Stomach (tissue), 9 donors: ENCODE data around the gene HJURP. TPM values are rescaled to one million over a fixed set of nuclear protein-coding genes. Genes with fewer than 3 reads are reported as not detected.
A peak's percentile ranks its signal among the peaks of the same experiment; 100 is the strongest.

Source experiments
- DNase-seq, 2 donors: peaks; one replicate each; pipeline versions ENCODE4 v3.0.0 to v3.0.0-alpha.2; 2013 to 2019
- H3K27ac ChIP-seq, 5 donors: fragments of 200-600 bp in 4 of 5; sonication (generic) in 4 of 5; one replicate each; pipeline ENCODE4 v1.5.1; 2013 to 2019; ENCODE audit warnings: mild to moderate bottlenecking in 1 of 5, moderate library complexity in 1 of 5
- H3K27me3 ChIP-seq, 3 donors: fragments of 200-600 bp; sonication (generic); one replicate each; pipeline ENCODE4 v1.5.1; 2017 to 2019; ENCODE audit warnings: mixed run types in 1 of 3
- H3K36me3 ChIP-seq, 4 donors: fragments of 200-600 bp; sonication (generic); 1 replicate in 3 of 4; 2 replicates in 1 of 4; pipeline ENCODE4 v1.5.1; 2016 to 2019
- H3K4me1 ChIP-seq, 4 donors: fragments of 200-600 bp; sonication (generic); one replicate each; pipeline ENCODE4 v1.5.1; 2016 to 2019
- H3K4me3 ChIP-seq, 4 donors: fragments of 200-600 bp; sonication (generic) in 3 of 4; one replicate each; pipeline ENCODE4 v1.5.1; 2016 to 2019; ENCODE audit warnings: mild to moderate bottlenecking in 1 of 4
- H3K9me3 ChIP-seq, 4 donors: fragments of 200-600 bp; sonication (generic); one replicate each; pipeline ENCODE4 v1.5.1; 2016 to 2019
- EP300 ChIP-seq: sonication (generic); formaldehyde crosslinking; IDR thresholded peaks from one replicate; pipeline ENCODE4 v1.6.1; 2017; ENCODE audit warnings: antibody characterized with exemption
- POLR2A ChIP-seq, 4 donors: fragments of 450-650 bp; IDR thresholded peaks; one replicate each; pipeline ENCODE4 v1.6.1; 2016; ENCODE audit warnings: antibody characterized with exemption in 4 of 4, control low read depth in 2 of 4, mild to moderate bottlenecking in 1 of 4, moderate library complexity in 1 of 4
- POLR2AphosphoS5 ChIP-seq, 3 donors: sonication (generic); formaldehyde crosslinking; IDR thresholded peaks; one replicate each; pipeline ENCODE4 v1.6.1; 2016; ENCODE audit warnings: antibody characterized with exemption in 3 of 3
- WGBS, 5 donors: extraction: QIAGEN DNeasy Blood & Tissue Kit in 3 of 5; methylation state at CpG; one replicate each; pipeline versions ENCODE4 v1.1.5 to v1.1.7; 2013 to 2018; 5-methylcytosine and 5-hydroxymethylcytosine counted together
- intact Hi-C: fragments of 100-400 bp; cut with DNase I; formaldehyde crosslinking; loops from one replicate; pipeline ENCODE4 v1.15.1; 2023; ENCODE audit warnings: low total_unique reads
- polyA plus RNA-seq, 3 donors: library from polyadenylated mRNA; stranded (reverse); fragments of 200-250 nt; gene quantifications; one replicate each; pipeline ENCODE4 v1.2.3, GENCODE V29; 2013
- total RNA-seq, 5 donors: library from RNA; depleted of rRNA; stranded (reverse); fragments of >200 nt; gene quantifications; one replicate each; pipeline versions ENCODE4 v1.1.0 to v1.2.3, GENCODE V29; 2014 to 2016
- TF ChIP-seq, protein P1 (sequence below), 7 experiments: fragments of 450-650 bp in 4 of 7; fragments of 200-600 bp in 3 of 7; sonication (generic) in 3 of 7; IDR thresholded peaks; one replicate each; pipeline ENCODE4 v1.5.1; 2016 to 2019; ENCODE audit warnings: antibody characterized with exemption in 7 of 7, control low read depth in 2 of 7, mild to moderate bottlenecking in 1 of 7
- donor health status: healthy with polysubstance abuse.
- donor health status: Bipolar disorder and iron deficiency.
- donor health status: healthy.

The HJURP gene
- total and polyA plus RNA-seq, 8 donors = 1.2 to 28.3 (median 3.0) TPM

DNA sequence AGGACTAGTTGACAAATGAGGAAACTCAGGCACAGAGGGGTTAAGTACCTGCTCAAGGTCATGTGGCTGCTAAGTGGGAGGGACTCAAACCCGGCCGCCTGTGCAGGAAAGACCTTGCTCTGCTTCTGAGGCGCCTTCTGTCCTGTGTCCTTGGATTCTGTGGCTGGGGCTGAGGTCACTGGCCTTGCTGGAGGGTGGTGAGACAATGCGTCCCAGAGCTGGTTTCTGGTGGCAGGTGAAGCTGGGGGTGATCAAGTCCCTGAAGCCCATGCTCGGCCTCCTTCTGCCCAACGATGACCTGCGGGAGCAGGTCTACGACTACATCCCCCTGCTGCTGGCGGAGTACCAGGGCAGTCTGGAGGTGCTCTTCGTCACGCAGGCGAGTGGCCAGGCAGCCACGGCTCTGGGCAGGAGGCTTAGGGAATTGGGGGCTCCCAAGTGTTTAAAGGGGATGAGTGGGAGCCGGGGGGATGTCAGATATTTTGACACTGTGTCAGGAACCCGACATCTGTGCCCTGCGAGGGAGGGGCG, 60.1 kb downstream of the HJURP start:
- intact Hi-C loops = no loop called here
- Histone ChIP-seq H3K4me3 (no peak overlapping the region), H3K4me1 (no peaks in the 10 kb centered on the region), H3K36me3 (no peaks in the 10 kb centered on the region), H3K9me3 (no peaks in the 10 kb centered on the region), H3K27me3 (peaks cover 0 to 2% (median 0%) of the 10 kb centered on the region in 3 donors), H3K27ac (no peak overlapping the region)
- DNase-seq = peak; percentile 18 to 24
- WGBS, 5 donors = 72 to 79% (median 76%) methylated on average over 17 of the region's 17 CpGs
- no peak for TF ChIP-seq POLR2AphosphoS5 (IDR thresholded peaks at IDR 0.05)
- no peak for TF ChIP-seq POLR2A (IDR thresholded peaks at IDR 0.05)
- no peak for TF ChIP-seq EP300
- TF ChIP-seq, protein P1, sequence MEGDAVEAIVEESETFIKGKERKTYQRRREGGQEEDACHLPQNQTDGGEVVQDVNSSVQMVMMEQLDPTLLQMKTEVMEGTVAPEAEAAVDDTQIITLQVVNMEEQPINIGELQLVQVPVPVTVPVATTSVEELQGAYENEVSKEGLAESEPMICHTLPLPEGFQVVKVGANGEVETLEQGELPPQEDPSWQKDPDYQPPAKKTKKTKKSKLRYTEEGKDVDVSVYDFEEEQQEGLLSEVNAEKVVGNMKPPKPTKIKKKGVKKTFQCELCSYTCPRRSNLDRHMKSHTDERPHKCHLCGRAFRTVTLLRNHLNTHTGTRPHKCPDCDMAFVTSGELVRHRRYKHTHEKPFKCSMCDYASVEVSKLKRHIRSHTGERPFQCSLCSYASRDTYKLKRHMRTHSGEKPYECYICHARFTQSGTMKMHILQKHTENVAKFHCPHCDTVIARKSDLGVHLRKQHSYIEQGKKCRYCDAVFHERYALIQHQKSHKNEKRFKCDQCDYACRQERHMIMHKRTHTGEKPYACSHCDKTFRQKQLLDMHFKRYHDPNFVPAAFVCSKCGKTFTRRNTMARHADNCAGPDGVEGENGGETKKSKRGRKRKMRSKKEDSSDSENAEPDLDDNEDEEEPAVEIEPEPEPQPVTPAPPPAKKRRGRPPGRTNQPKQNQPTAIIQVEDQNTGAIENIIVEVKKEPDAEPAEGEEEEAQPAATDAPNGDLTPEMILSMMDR (IDR thresholded peaks at IDR 0.05) = no peak

DNA sequence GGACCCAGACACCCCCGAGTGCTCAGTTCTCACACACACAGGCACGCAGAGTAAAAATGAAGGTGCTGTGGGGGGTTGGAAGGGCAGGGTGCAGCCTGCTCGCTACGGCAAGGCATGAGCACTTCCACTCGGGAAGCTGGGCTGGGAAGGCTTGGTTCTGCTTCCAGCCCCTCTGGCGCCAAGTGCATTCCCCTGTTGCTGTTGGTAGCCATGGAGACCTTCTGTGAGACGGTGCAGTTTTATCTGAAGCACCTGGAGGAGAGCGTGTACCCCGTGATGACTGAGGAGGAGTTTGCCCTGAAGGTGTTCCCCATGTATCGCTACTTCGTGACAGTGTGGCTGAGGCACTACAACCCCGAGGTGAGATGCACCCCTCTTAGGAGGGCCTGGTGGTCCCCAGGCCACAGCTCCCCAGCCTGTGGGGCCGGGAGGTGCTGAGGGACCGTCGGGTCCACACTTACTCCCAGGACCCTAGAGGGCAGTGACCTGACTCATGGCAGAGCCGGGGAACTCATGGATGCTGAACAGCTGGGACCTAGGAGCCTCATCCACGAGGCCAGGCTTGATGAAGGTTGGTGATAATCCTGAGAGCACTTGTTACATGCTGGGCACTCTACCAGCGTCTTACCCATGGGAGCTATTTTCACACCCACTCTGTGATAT, 60.7 kb downstream of the HJURP start:
- H3K27ac ChIP-seq = no peak overlapping the region
- TF ChIP-seq, protein P1 (IDR thresholded peaks at IDR 0.05) = no peak
- no peak for TF ChIP-seq POLR2A (IDR thresholded peaks at IDR 0.05)
- TF ChIP-seq POLR2AphosphoS5 (IDR thresholded peaks at IDR 0.05) = no peak
- no peak for TF ChIP-seq EP300
- DNase-seq = peak in 1 of 2 donors; percentile 20
- no peaks in the 10 kb centered on the region for H3K36me3 ChIP-seq
- H3K4me3 ChIP-seq = no peak overlapping the region
- intact Hi-C loops = no loop called here
- no peaks in the 10 kb centered on the region for H3K9me3 ChIP-seq
- H3K27me3 ChIP-seq = no peaks in the 10 kb centered on the region
- no peaks in the 10 kb centered on the region for H3K4me1 ChIP-seq
- WGBS, 5 donors = 65 to 80% (median 71%) methylated on average over 10 to 18 of the region's 18 CpGs

DNA sequence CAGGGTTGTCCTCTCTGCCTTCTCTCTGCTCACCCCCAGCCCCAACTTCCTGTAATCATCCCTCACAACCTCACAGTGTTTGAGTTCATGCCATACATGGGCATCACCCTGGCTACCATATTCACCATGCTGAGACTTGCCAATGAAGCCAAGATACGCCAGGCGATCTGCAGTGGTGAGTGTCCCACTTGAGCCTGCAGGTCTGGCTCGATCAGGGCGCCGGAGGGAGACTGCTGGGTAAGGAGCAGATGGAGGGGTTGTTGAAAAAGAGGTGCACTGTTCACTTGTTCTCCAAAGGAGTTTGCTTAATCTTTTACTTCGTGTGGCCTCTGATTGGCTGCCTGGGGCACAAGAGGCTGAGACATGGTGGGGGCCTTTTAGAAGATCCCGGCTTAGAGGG, 61.6 kb downstream of the HJURP start:
- no peaks in the 10 kb centered on the region for H3K36me3 ChIP-seq
- 86 to 95% (median 93%) methylated on average over 6 to 7 of the region's 7 CpGs for WGBS, 5 donors
- intact Hi-C loops = no loop called here
- H3K27ac ChIP-seq = no peak overlapping the region
- no peaks in the 10 kb centered on the region for H3K27me3 ChIP-seq
- TF ChIP-seq POLR2AphosphoS5 (IDR thresholded peaks at IDR 0.05) = no peak
- TF ChIP-seq POLR2A (IDR thresholded peaks at IDR 0.05) = no peak
- TF ChIP-seq, protein P1 (IDR thresholded peaks at IDR 0.05) = no peak
- TF ChIP-seq EP300 = no peak
- no peak overlapping the region for H3K4me3 ChIP-seq
- H3K4me1 ChIP-seq = no peaks in the 10 kb centered on the region
- peak in 1 of 2 donors; percentile 8 for DNase-seq
- H3K9me3 ChIP-seq = no peaks in the 10 kb centered on the region

DNA sequence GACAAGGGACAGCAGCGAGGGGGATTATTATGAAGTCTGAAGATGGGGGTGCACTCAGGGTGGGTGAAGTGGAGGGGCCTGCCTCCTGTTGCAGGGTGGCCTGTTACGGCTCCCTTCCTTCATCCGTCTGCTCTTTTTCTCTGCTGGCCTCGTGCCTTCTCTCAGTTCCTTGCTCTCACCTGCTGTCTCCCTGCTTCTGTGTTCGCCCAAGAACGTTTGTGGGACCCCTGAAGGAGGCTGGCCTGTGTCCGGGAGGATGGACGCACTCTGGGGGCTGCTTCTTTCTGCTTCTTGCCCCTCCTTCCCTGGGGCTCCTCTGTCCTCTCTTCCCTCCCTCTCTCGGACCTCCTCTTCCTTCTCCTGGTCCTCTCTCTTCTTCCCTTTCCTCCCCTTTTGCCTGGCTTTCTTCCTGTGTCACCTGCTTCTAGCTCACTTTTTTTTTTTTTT, 62.4 kb downstream of the HJURP start:
- no peaks in the 10 kb centered on the region for H3K4me1 ChIP-seq
- H3K27me3 ChIP-seq = no peaks in the 10 kb centered on the region
- TF ChIP-seq POLR2AphosphoS5 (IDR thresholded peaks at IDR 0.05) (no peak), POLR2A (IDR thresholded peaks at IDR 0.05) (no peak), EP300 (no peak)
- TF ChIP-seq, protein P1 (IDR thresholded peaks at IDR 0.05) = no peak
- H3K27ac ChIP-seq = no peak overlapping the region
- no peaks in the 10 kb centered on the region for H3K36me3 ChIP-seq
- peak in 1 of 2 donors; percentile 8 for DNase-seq
- 76 to 82% (median 81%) methylated on average over 8 to 9 of the region's 9 CpGs for WGBS, 5 donors
- H3K9me3 ChIP-seq = no peaks in the 10 kb centered on the region
- intact Hi-C loops = no loop called here
- H3K4me3 ChIP-seq = no peak overlapping the region
